Measurements from ENCODE around the gene PIPOX. TPM values are rescaled to one million over a fixed set of nuclear protein-coding genes. Genes with fewer than 3 reads are reported as not detected.

The PIPOX gene
- total RNA-seq, 4 donors from 2014 or later, result 0.80 to 2.5 (median 1.5) TPM

GRCh38 chr17:29039764-29040598, 3.0 kb upstream of the PIPOX start:
- 79 to 87% methylated on average over 13 of the region's 13 CpGs for WGBS, 2 donors
- H3K4me3 ChIP-seq (ENCODE audit: low read depth, poor library complexity, severe bottlenecking), result no peak overlapping the region
- intact Hi-C loops (cut with DNase I; ENCODE audit: low total_unique reads), result no loop called here

GRCh38 chr17:29041091-29041490, 1.9 kb upstream of the PIPOX start:
- intact Hi-C loops (cut with DNase I; ENCODE audit: low total_unique reads), result no loop called here
- TF ChIP-seq CTCF (IDR thresholded peaks at IDR 0.05) (no peak), POLR2A (IDR thresholded peaks at IDR 0.05) (no peak)
- no peak overlapping the region for H3K4me3 ChIP-seq (ENCODE audit: low read depth, poor library complexity, severe bottlenecking)
- WGBS, 2 donors, result 100% methylated on average over 2 of the region's 2 CpGs
- DNase-seq (ENCODE audit: low spot score in 2 of 2), result no peak

More at GRCh38 chr17:29039764-29040598, 3.0 kb upstream of the PIPOX start:
- no peak for TF ChIP-seq POLR2A (IDR thresholded peaks at IDR 0.05)
- no peak for TF ChIP-seq CTCF (IDR thresholded peaks at IDR 0.05)
- DNase-seq (ENCODE audit: low spot score in 2 of 2), result no peak

GRCh38 chr17:29041571-29041970, 1.4 kb upstream of the PIPOX start:
- DNase-seq (ENCODE audit: low spot score in 2 of 2), result no peak
- TF ChIP-seq CTCF (IDR thresholded peaks at IDR 0.05) (no peak), POLR2A (IDR thresholded peaks at IDR 0.05) (no peak)
- WGBS, 2 donors, result 86 to 91% methylated on average over 6 of the region's 6 CpGs
- intact Hi-C loops (cut with DNase I; ENCODE audit: low total_unique reads), result no loop called here
- H3K4me3 ChIP-seq (ENCODE audit: low read depth, poor library complexity, severe bottlenecking), result no peak overlapping the region

- 77 to 78% methylated on average over 11 of the region's 11 CpGs for WGBS, 2 donors
- intact Hi-C loops (cut with DNase I; ENCODE audit: low total_unique reads), result no loop called here
These were observed 789 bp upstream of the PIPOX start for GRCh38 chr17:29042026-29042678.

GRCh38 chr17:29043539-29044145, 701 bp downstream of the PIPOX start:
- no peak for DNase-seq (ENCODE audit: low spot score in 2 of 2)
- no peak for TF ChIP-seq POLR2A (IDR thresholded peaks at IDR 0.05)
- TF ChIP-seq CTCF (IDR thresholded peaks at IDR 0.05), result no peak
- intact Hi-C loops (cut with DNase I; ENCODE audit: low total_unique reads), result no loop called here
- 77 to 89% methylated on average over 3 of the region's 3 CpGs for whole genome bisulfite sequencing, 2 donors
- no peak overlapping the region for H3K4me3 ChIP-seq (ENCODE audit: low read depth, poor library complexity, severe bottlenecking)

More at GRCh38 chr17:29042026-29042678, 789 bp upstream of the PIPOX start:
- TF ChIP-seq CTCF (IDR thresholded peaks at IDR 0.05) (no peak), POLR2A (IDR thresholded peaks at IDR 0.05) (no peak)
- H3K4me3 ChIP-seq (ENCODE audit: low read depth, poor library complexity, severe bottlenecking), result no peak overlapping the region
- DNase-seq (ENCODE audit: low spot score in 2 of 2), result no peak
